Fibroblast of mammary gland (primary cell): ENCODE results near the gene RCE1.
"Not testable (repeated sequence)": the region's sequence is repeated elsewhere in the genome, so short reads cannot be mapped to it uniquely, and the experiment has no call there.

Experiments used
- DNase-seq: peaks from one replicate; pipeline ENCODE4 v3.0.0-alpha.2; 2010; ENCODE audit warnings: low read depth
- H3K4me3 ChIP-seq: 2 replicates; pipeline ENCODE4 v1.5.1; 2011; ENCODE audit warnings: low read depth, mild to moderate bottlenecking, low read length, moderate library complexity; ENCODE audit not compliant: control insufficient read depth
- TF ChIP-seq, protein P1 (sequence below): conservative IDR thresholded peaks from 2 replicates; pipeline ENCODE4 v1.5.1; 2011; ENCODE audit warnings: low read depth, low read length, inconsistent platforms; ENCODE audit not compliant: control insufficient read depth, insufficient read depth

Gene RCE1, protein sequence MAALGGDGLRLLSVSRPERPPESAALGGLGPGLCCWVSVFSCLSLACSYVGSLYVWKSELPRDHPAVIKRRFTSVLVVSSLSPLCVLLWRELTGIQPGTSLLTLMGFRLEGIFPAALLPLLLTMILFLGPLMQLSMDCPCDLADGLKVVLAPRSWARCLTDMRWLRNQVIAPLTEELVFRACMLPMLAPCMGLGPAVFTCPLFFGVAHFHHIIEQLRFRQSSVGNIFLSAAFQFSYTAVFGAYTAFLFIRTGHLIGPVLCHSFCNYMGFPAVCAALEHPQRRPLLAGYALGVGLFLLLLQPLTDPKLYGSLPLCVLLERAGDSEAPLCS

GRCh38 chr11:66842896-66843775 is at the start of gene RCE1:
TSS of gene RCE1 (plus strand) at chr11:66843441. CDS start at chr11:66843456, 15 bp downstream.
- H3K4me3 ChIP-seq = peak within 1 kb of the TSS; percentile 93
- TF ChIP-seq, protein P1, sequence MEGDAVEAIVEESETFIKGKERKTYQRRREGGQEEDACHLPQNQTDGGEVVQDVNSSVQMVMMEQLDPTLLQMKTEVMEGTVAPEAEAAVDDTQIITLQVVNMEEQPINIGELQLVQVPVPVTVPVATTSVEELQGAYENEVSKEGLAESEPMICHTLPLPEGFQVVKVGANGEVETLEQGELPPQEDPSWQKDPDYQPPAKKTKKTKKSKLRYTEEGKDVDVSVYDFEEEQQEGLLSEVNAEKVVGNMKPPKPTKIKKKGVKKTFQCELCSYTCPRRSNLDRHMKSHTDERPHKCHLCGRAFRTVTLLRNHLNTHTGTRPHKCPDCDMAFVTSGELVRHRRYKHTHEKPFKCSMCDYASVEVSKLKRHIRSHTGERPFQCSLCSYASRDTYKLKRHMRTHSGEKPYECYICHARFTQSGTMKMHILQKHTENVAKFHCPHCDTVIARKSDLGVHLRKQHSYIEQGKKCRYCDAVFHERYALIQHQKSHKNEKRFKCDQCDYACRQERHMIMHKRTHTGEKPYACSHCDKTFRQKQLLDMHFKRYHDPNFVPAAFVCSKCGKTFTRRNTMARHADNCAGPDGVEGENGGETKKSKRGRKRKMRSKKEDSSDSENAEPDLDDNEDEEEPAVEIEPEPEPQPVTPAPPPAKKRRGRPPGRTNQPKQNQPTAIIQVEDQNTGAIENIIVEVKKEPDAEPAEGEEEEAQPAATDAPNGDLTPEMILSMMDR = no peak
- peak; percentile 80 for DNase-seq

DNA sequence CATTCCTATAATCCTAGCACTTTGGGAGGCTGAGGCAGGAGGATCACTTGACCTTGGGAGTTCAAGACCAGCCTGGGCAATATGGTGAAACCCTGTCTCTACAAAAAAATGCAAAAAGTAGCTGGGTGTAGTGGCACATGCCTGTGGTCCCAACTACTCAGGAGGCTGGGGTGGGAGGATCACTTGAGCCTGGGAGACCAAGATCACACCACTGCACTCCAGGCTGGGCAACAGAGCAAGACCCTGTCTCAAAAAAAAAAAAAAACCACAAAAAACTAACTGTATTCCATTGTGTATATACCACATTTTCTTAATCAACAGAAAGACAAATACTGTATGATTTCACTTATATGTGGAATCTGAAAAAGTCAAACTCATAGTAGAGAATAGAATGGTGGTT is 43.4 kb upstream of the RCE1 start:
- not testable (repeated sequence) for H3K4me3 ChIP-seq

DNA sequence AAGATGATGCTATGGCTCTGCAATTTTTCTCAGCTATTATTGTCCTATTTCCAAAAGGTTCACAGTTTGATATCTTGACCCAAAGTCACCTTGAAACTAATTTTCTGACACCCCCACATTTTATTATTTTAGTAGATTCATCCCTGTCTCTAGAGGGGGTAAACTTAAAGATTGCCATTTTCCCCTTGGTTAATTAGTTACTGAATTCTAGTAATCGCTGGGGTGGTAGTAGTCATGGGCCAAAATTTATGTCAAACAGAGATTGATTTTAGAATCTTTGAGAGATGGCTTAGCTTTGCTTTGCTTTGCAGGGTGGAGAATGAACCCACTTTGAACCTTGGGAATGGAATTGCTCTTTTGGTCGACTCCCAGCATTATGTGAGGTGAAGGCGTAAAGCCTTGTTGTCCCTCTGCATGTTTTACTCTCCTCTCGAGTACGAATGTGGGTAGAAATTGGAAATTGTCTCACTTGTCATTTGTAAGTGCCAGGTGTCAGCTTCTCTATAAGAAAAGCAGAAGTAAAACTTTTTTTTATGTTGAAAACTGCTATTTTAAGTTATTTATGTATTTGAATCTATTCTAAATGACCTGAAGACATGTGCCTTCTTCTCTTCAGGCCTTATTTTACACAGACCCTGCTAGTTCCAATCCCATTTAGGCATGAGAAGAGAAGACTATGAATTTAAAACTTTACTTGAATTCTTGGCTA is 42.4 kb upstream of the RCE1 start:
- no peak overlapping the region for H3K4me3 ChIP-seq
- TF ChIP-seq, protein P1 = no peak
- no peak for DNase-seq

More for the DNA sequence above, 43.4 kb upstream of the RCE1 start:
- DNase-seq = not testable (repeated sequence)

GRCh38 chr11:66809592-66809991 is 33.6 kb upstream of the RCE1 start:
- no peak for DNase-seq
- no peak overlapping the region for H3K4me3 ChIP-seq
- TF ChIP-seq, protein P1 = no peak

GRCh38 chr11:66810576-66811185 is 32.6 kb upstream of the RCE1 start:
- no peak overlapping the region for H3K4me3 ChIP-seq
- TF ChIP-seq, protein P1 = no peak
- no peak for DNase-seq

GRCh38 chr11:66814678-66815077 is 28.6 kb upstream of the RCE1 start:
- TF ChIP-seq, protein P1 = no peak
- H3K4me3 ChIP-seq = no peak overlapping the region
- no peak for DNase-seq
